HFFc6 (cell line): ENCODE results near the gene UMAD1. TPM values are rescaled to one million over a fixed set of nuclear protein-coding genes. Genes with fewer than 3 reads are reported as not detected.

Experiments
- DNase-seq: peaks from one replicate; pipeline ENCODE4 v3.0.0-alpha.2; 2018
- H3K27ac Mint-ChIP-seq: 2 replicates; pipeline ENCODE4 v1.8.0; 2020; ENCODE audit warnings: mild to moderate bottlenecking, mixed read lengths
- H3K27me3 Mint-ChIP-seq: 2 replicates; pipeline ENCODE4 v1.8.0; 2021; ENCODE audit warnings: mild to moderate bottlenecking, moderate library complexity, mixed read lengths; ENCODE audit not compliant: insufficient read depth
- H3K36me3 Mint-ChIP-seq: 2 replicates; pipeline ENCODE4 v1.8.0; 2021; ENCODE audit warnings: low read depth, mixed read lengths
- H3K4me1 Mint-ChIP-seq: 2 replicates; pipeline ENCODE4 v1.8.0; 2020; ENCODE audit warnings: low read depth, mixed read lengths
- H3K4me3 Mint-ChIP-seq: 2 replicates; pipeline ENCODE4 v1.8.0; 2020; ENCODE audit warnings: mild to moderate bottlenecking, moderate library complexity, mixed read lengths
- H3K9me3 Mint-ChIP-seq: 2 replicates; pipeline ENCODE4 v1.8.0; 2020; ENCODE audit warnings: mild to moderate bottlenecking, mixed read lengths
- CTCF ChIP-seq: fragments of 200-600 bp; sonication (generic); IDR thresholded peaks from 2 replicates; pipeline ENCODE4 v1.5.0; 2021; ENCODE audit warnings: antibody characterized with exemption, mild to moderate bottlenecking
- total RNA-seq, 6 experiments: library from RNA; stranded (reverse); fragmentation: NEBNext Ultra II Directional; extraction: Animal tissue kit (Norgen Biotek cat#: 25700); gene quantifications; 2 replicates in 1 of 6; 3 replicates in 5 of 6; pipeline ENCODE4 v1.2.3, GENCODE V29; 2021

Gene UMAD1
- total RNA-seq, 6 experiments from 2014 or later: 11.6 to 14.6 (median 12.1) TPM

DNA sequence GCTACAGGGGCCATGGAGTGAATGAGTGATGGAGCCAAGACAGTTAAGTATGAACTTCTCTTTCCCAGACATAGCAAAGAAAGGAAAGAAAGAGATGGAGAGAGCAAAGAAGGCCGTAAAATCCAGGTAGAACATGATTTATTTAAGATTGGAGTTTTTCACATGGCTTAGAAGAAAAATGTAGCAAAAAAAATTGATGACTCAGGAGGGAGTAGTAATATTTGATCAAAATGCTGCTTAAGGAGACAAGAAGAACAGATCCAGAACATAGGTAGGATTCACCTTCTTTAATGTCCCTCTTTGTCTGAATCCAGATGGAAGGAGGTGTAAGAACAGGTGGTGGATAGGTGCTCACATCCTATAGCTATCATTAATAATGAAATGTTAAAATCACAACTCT, 277.0 kb downstream of the UMAD1 start:
- Mint-ChIP-seq H3K27ac (no peak overlapping the region), H3K9me3 (no peaks in the 10 kb centered on the region), H3K27me3 (no peaks in the 10 kb centered on the region)

GRCh38 chr7:7918736-7919448, 278.3 kb downstream of the UMAD1 start:
- H3K4me1 Mint-ChIP-seq: peaks cover 2% of the 10 kb centered on the region
- no peak overlapping the region for H3K27ac Mint-ChIP-seq
- H3K9me3 Mint-ChIP-seq: no peaks in the 10 kb centered on the region
- DNase-seq: no peak
- no peaks in the 10 kb centered on the region for H3K27me3 Mint-ChIP-seq
- TF ChIP-seq CTCF: no peak
- H3K4me3 Mint-ChIP-seq: no peak overlapping the region
- H3K36me3 Mint-ChIP-seq: no peaks in the 10 kb centered on the region

More for the DNA sequence above, 277.0 kb downstream of the UMAD1 start:
- H3K4me3 Mint-ChIP-seq: no peak overlapping the region
- no peak for TF ChIP-seq CTCF
- no peaks in the 10 kb centered on the region for H3K36me3 Mint-ChIP-seq
- peaks cover 13% of the 10 kb centered on the region for H3K4me1 Mint-ChIP-seq
- no peak for DNase-seq

GRCh38 chr7:7919449-7919945, 278.9 kb downstream of the UMAD1 start:
- H3K4me3 Mint-ChIP-seq: no peak overlapping the region
- no peak overlapping the region for H3K27ac Mint-ChIP-seq
- H3K4me1 Mint-ChIP-seq: peaks cover 8% of the 10 kb centered on the region

GRCh38 chr7:7920056-7920455, 279.5 kb downstream of the UMAD1 start:
- no peak overlapping the region for H3K27ac Mint-ChIP-seq
- no peaks in the 10 kb centered on the region for H3K9me3 Mint-ChIP-seq
- DNase-seq: no peak
- H3K4me3 Mint-ChIP-seq: no peak overlapping the region
- no peak for TF ChIP-seq CTCF
- H3K36me3 Mint-ChIP-seq: no peaks in the 10 kb centered on the region
- peaks cover 12% of the 10 kb centered on the region for H3K4me1 Mint-ChIP-seq
- H3K27me3 Mint-ChIP-seq: no peaks in the 10 kb centered on the region

More at GRCh38 chr7:7919449-7919945, 278.9 kb downstream of the UMAD1 start:
- no peaks in the 10 kb centered on the region for H3K27me3 Mint-ChIP-seq
- H3K9me3 Mint-ChIP-seq: no peaks in the 10 kb centered on the region
- TF ChIP-seq CTCF: no peak
- DNase-seq: no peak
- H3K36me3 Mint-ChIP-seq: no peaks in the 10 kb centered on the region

DNA sequence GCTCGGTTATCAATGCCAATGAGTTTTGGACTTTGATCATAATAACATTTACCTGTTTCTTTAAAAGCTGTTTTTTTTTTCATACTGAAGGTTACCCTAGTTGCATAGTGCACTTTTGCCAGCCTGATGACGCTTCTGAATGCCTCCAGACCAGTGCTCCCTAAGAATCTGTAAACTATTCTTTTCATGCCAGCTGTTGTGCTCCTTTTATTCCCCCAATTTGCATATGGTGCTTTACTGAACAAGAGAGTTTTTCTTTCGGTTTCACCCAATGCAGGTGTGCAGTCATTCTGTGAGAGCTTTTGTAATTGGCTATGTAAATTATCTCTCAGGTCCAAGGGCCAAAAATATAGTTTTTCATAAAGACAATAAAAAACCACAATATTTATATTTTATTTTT, 279.9 kb downstream of the UMAD1 start:
- no peak for TF ChIP-seq CTCF
- Mint-ChIP-seq H3K27me3 (no peaks in the 10 kb centered on the region), H3K4me3 (no peak overlapping the region), H3K36me3 (no peaks in the 10 kb centered on the region), H3K9me3 (no peaks in the 10 kb centered on the region), H3K4me1 (peaks cover 12% of the 10 kb centered on the region), H3K27ac (no peak overlapping the region)
- DNase-seq: no peak
